Stimulated activated CD4-positive, alpha-beta T cell treated with anti-CD3 and anti-CD28 coated beads, Interleukin-1b, Interleukin-23, amount 100 ng/mL, for 1 hour (primary cell): Measurements from ENCODE around the gene VWC2L.

Experiments
- DNase-seq, 2 donors: peaks; one replicate each; pipeline ENCODE4 v3.0.0-alpha.2; 2020; ENCODE audit warnings: low read depth in 2 of 2

VWC2L gene

GRCh38 chr2:214465363-214466146 is 54.7 kb downstream of the VWC2L start:
- DNase-seq: no peak

- no peak for DNase-seq
These were observed 58.9 kb downstream of the VWC2L start for GRCh38 chr2:214469728-214470127.

GRCh38 chr2:214471382-214471781 is 60.5 kb downstream of the VWC2L start:
- DNase-seq: no peak

- DNase-seq: no peak
These were observed 61.1 kb downstream of the VWC2L start for GRCh38 chr2:214471990-214472389.

- no peak for DNase-seq
These were observed 66.5 kb downstream of the VWC2L start for GRCh38 chr2:214477305-214477704.

- no peak for DNase-seq
These were observed 70.3 kb downstream of the VWC2L start for GRCh38 chr2:214481204-214481603.

GRCh38 chr2:214482728-214483127 is 71.9 kb downstream of the VWC2L start:
- DNase-seq: no peak

GRCh38 chr2:214484239-214484638 is 73.4 kb downstream of the VWC2L start:
- no peak for DNase-seq

- no peak for DNase-seq
These were observed 73.8 kb downstream of the VWC2L start for GRCh38 chr2:214484701-214485100.

GRCh38 chr2:214489181-214489580 is 78.3 kb downstream of the VWC2L start:
- DNase-seq: no peak

- no peak for DNase-seq
These were observed 78.8 kb downstream of the VWC2L start for GRCh38 chr2:214489702-214490101.

- DNase-seq: no peak
These were observed 81.3 kb downstream of the VWC2L start for GRCh38 chr2:214492152-214492551.

- no peak for DNase-seq
These were observed 81.8 kb downstream of the VWC2L start for GRCh38 chr2:214492608-214493007.

- no peak for DNase-seq
These were observed 86.6 kb downstream of the VWC2L start for GRCh38 chr2:214497489-214497888.

GRCh38 chr2:214503568-214503967 is 92.7 kb downstream of the VWC2L start:
- no peak for DNase-seq

GRCh38 chr2:214504599-214505376 is 93.9 kb downstream of the VWC2L start:
- no peak for DNase-seq

GRCh38 chr2:214507032-214507431 is 96.2 kb downstream of the VWC2L start:
- no peak for DNase-seq

- no peak for DNase-seq
These were observed 103.8 kb downstream of the VWC2L start for GRCh38 chr2:214514704-214515103.

- DNase-seq: no peak
These were observed 104.3 kb downstream of the VWC2L start for GRCh38 chr2:214515111-214515510.

- DNase-seq: no peak
These were observed 108.5 kb downstream of the VWC2L start for GRCh38 chr2:214519258-214519818.

GRCh38 chr2:214529021-214529420 is 118.2 kb downstream of the VWC2L start:
- DNase-seq: no peak

- no peak for DNase-seq
These were observed 118.7 kb downstream of the VWC2L start for GRCh38 chr2:214529514-214529913.

- no peak for DNase-seq
These were observed 122.7 kb downstream of the VWC2L start for GRCh38 chr2:214533541-214533940.
